HG02973 (cell line): Measurements from ENCODE around the gene SH3GL2.
"Not testable (repeated sequence)": the region's sequence is repeated elsewhere in the genome, so short reads cannot be mapped to it uniquely, and the experiment has no call there.

ENCODE experiments used
- ATAC-seq: cut with Tn5 transposase; IDR thresholded peaks from one replicate; pipeline ENCODE4 v1.9.1; 2021; ENCODE audit warnings: moderate library complexity; ENCODE audit not compliant: unreplicated experiment

Gene SH3GL2

DNA sequence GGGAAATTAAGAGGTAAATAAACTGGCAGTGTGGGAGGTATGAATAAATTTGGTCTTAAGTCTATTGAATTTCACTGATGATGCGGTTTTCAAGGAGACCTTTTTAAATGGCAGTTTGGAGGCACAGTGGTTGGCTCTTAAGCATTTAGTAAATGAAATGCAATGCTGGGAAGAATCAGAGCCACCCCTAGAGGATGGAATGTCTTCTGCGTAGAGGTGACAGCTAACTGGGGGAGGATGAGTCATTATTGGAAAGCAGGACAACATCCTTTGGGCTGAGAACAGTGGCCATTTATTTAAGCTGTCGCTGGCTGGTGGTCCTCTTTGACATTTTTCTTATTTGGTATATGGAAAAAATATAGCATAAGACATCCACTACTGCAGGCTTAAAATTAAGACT is 163.2 kb downstream of the SH3GL2 start:
- ATAC-seq: no peak

- ATAC-seq: no peak
Measured at GRCh38 chr9:17744786-17745185, 165.9 kb downstream of the SH3GL2 start.

- ATAC-seq: no peak
Measured at GRCh38 chr9:17750269-17750668, 171.4 kb downstream of the SH3GL2 start.

DNA sequence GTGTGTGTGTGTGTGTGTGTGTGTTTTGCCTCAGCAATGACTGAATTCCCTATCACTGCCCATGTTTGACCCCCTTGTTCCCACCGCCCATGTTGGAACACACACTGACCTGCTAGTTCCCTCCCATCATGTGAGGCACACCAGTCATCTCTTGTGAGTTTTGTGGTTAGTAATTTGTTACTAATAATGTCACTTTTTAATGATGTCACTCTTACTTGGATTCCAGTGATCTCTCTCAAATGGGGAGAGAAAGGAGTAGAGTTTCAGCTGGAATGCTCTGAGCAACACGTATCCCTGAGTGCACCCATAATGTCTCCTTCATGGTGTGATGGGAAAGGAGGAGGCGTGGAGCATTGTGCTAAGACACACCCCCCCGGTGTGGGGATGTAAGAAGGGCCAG is 172.6 kb downstream of the SH3GL2 start:
- ATAC-seq: no peak

GRCh38 chr9:17752021-17752420 is 173.2 kb downstream of the SH3GL2 start:
- ATAC-seq: no peak

DNA sequence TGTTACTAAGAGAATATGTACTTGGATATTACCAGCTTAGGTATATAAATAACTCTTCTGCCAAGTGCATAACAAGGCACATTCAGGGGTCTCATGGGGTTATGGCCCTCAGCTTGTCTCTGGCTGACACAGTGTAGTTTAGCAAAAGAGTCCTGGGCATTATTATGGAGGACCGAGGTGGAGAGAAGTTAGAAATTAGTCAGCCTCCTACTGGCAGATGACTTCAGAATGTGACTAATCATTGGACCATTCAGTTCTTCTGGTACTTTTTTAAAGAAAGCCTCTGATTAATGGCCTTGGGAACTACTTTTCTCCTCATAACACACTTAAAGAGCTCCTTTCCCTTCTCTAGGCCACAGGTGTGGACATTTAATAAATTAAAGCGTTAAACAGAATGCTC is 178.9 kb downstream of the SH3GL2 start:
- ATAC-seq: no peak

DNA sequence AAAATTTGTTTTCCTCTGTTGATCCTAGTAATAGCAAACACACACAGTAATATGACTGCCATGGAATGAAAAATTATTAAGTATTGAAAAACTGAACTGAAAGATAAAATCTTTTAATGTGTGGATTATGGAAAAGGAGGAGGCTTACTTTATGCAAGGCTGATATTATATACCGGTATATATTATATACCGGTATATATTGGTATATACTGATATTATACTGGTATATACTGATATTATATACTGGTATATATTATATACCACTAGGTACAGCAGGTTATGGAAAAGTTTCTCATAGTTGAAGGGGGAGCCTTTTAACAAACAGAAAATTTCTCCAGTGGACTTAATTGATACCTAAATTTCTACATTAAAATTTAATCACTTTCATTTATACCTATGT is 181.4 kb downstream of the SH3GL2 start:
- no peak for ATAC-seq

DNA sequence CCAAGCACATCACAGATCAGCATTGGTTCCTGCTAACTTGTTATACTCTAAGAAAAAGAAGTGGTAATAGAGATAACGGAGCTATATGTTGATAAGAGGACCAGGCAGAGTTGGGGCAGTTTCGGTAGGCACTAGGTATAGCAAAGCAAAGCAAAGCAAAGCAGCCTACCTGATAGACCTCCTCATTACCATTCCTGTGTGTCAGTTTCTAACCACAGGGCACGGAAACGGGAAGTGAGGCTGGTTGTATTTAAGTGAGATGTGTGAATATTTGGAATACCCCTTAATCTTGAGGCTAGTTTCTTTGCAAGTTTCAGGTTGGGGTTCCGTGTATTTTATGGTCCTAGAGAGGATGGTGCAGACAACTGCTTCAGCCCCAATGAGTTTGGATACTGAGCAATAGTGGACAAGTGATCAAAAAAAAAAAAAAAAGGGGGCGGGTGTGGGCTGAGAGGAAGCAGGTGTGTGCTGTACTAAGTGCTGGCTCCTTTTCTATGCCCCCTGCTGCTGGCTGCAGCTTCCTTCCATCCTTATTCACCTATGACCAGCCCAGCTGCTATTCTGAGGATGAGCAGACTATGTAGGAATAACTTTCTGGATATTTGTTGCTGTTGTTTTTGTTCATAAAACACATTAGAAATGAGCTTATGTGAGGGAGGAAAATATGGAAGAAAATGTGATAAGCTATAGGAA is 183.3 kb downstream of the SH3GL2 start:
- ATAC-seq: no peak

GRCh38 chr9:17764306-17764705 is 185.4 kb downstream of the SH3GL2 start:
- ATAC-seq: no peak

- not testable (repeated sequence) for ATAC-seq
Measured at GRCh38 chr9:17765131-17765530, 186.3 kb downstream of the SH3GL2 start.

DNA sequence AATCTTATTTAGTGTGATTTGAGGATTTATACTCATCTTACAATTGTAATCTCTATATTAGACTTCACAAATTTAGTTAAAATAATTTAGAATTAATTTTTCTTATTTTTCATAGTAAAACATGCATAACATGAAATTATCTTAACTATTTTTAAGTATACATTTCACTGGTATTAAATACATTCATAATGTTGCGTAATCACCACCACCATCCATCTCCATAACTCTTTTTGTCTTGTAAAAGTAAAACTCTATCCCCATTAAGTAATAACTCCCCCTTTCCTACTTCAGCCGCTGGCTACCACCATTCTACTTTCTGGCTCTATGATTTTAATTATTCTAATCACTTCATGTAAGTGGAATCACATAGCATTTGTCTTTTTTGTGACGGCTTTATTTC is 193.4 kb downstream of the SH3GL2 start:
- no peak for ATAC-seq

- no peak for ATAC-seq
Measured at GRCh38 chr9:17775656-17776055, 196.8 kb downstream of the SH3GL2 start.

GRCh38 chr9:17776735-17777134 is 197.9 kb downstream of the SH3GL2 start:
- no peak for ATAC-seq

- no peak for ATAC-seq
Measured at GRCh38 chr9:17777465-17777864, 198.6 kb downstream of the SH3GL2 start.

- ATAC-seq: no peak
Measured at GRCh38 chr9:17782430-17783149, 203.7 kb downstream of the SH3GL2 start.

- no peak for ATAC-seq
Measured at GRCh38 chr9:17783227-17783626, 204.4 kb downstream of the SH3GL2 start.

DNA sequence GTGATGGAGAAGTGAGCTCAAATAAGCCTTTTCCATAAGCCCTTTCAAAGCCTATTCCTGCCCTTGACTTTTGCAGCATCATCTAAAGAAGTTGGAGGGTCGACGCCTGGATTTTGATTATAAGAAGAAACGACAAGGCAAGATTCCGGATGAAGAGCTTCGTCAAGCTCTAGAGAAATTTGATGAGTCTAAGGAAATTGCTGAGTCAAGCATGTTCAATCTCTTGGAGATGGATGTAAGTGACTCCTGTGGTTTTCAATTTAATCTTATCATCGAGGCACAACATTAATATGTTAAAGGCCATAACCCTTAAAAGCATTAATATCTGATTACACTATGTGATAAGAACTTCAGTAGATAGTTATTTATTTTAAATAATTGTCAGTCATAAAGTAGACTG is 210.4 kb downstream of the SH3GL2 start:
- ATAC-seq: no peak

GRCh38 chr9:17793713-17794622 is 215.1 kb downstream of the SH3GL2 start:
- ATAC-seq: no peak

GRCh38 chr9:17795744-17796143 is 216.9 kb downstream of the SH3GL2 start:
- ATAC-seq: no peak

DNA sequence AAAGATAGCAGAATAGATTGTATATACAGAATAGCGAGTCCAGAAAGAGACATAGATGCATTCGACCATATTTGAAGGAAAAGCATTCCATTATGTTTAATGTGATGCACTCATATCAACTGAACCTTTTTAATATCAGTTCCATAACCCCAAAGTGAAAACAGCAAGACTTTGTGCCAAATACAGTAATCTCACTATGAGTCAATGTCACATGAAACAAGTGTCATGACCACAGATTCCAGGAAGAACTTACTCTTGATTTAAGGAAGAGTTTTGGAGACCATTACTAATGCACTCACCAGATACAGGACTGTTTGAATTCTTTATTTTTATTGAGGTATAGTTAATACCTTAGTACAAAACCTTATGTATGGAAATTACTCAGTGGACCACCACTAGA is 220.5 kb downstream of the SH3GL2 start:
- ATAC-seq: no peak

DNA sequence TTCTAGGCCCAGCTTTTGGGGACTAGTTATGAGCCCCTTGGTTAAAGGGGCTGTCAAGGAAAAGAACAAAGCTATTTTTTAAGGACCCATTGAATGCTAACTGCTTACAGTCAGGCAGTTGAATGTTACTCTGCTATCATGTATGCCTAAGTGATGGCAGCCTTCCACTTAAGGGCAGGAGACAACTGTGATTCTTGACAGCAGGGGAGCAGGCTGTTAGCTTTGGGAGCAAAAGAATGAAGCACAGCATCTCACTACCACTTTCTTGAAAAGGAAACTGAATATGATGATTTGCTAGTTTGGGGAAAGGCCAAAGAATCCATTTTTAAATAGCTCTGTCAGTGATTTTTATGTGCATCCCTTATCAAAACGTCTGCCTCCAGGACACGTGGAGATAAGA is 221.6 kb downstream of the SH3GL2 start:
- ATAC-seq: no peak
